ENCODE measurements around the gene LEFTY1. TPM values are rescaled to one million over a fixed set of nuclear protein-coding genes. Genes with fewer than 3 reads are reported as not detected.

LEFTY1 gene
- total and polyA plus RNA-seq, 9 of the 15 experiments (the other 6 are each of a cell fraction or from before 2014, with no cell fraction given): 0.07 to 0.24 (median 0.17) TPM; not detected in 5

DNA sequence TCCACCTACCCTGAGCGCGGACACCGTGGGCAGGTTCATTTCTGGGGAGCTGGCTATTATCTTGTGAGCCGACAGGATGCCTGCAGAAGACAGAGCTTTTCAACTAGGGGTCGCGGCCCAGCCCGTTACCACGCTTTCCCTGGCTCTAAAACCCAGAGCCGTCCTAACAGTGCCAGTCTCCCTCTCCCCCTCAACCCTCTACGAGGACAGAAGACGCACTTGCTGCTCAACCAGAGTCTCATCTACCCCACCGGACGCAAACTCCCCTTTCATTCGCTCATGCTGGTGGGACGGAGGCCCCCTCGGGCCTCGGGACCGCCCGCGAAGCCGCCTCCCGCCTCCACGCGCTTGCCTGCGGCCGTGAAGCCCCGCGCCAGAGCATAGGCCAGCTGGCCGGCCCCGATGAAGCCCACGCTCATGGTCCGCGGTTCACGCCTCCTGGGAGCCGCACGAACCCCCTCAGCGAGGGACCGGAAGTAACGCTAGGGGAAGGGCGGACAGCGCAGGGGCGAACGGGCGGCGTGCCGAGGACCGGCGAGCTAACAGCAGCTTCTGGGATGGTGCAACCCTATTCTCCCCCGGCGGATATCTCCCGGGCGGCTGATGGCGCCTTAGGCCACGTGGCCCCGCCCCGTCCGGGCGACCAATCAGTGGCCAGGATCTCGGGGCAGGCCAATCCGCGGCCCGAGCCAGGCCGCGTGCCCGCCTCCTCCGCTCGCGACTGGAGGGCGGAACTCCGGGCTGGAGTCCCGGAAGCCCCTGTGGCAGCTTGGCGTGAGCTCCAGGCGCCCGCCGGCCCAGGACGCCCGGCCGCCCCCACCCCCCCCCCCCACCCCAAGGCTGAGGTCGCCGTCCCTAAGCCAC, 35.0 kb upstream of the LEFTY1 start, which contains the start of gene PYCR2 (continued):
- TF ChIP-seq, protein P1, sequence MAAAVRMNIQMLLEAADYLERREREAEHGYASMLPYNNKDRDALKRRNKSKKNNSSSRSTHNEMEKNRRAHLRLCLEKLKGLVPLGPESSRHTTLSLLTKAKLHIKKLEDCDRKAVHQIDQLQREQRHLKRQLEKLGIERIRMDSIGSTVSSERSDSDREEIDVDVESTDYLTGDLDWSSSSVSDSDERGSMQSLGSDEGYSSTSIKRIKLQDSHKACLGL (CRISPR knock-in tag; IDR thresholded peaks at IDR 0.05; ENCODE audit: borderline replicate concordance, poor library complexity, severe bottlenecking): peak; percentile 77
- TF ChIP-seq MYBL2 (IDR thresholded peaks at IDR 0.05; ENCODE audit: low read depth) (no peak), MYBL2 (CRISPR knock-in tag; IDR thresholded peaks at IDR 0.05; ENCODE audit: borderline replicate concordance) (no peak), ZNF507 (tag; conservative IDR thresholded peaks at IDR 0.05) (no peak), SMAD1 (IDR thresholded peaks at IDR 0.05; ENCODE audit: low read depth, low read length, partially characterized antibody) (peak; percentile 71), EHMT2 (IDR thresholded peaks at IDR 0.05) (no peak), PHB2 (IDR thresholded peaks at IDR 0.05; ENCODE audit: low read depth) (no peak), ZNF324 (CRISPR knock-in tag; IDR thresholded peaks at IDR 0.05) (no peak), ETV1 (tag; conservative IDR thresholded peaks at IDR 0.05; ENCODE audit: low read depth) (peak; percentile 94), KDM5B (IDR thresholded peaks at IDR 0.05; ENCODE audit: insufficient replicate concordance, low read depth, low read length) (peak; percentile 88), SREBF1 (IDR thresholded peaks at IDR 0.05; ENCODE audit: borderline replicate concordance, low read depth, low read length) (no peak), NFE2 (IDR thresholded peaks at IDR 0.05; ENCODE audit: low read depth) (no peak), ZC3H8 (IDR thresholded peaks at IDR 0.05) (no peak; the same call in 1 of the 2 replicates), PCBP2 (IDR thresholded peaks at IDR 0.05; ENCODE audit: low read depth, low read length, poor library complexity, severe bottlenecking) (no peak), MTA2 (IDR thresholded peaks at IDR 0.05; ENCODE audit: low read depth) (no peak), ZNF174 (CRISPR knock-in tag; IDR thresholded peaks at IDR 0.05) (no peak)
- TF ChIP-seq, protein P2, sequence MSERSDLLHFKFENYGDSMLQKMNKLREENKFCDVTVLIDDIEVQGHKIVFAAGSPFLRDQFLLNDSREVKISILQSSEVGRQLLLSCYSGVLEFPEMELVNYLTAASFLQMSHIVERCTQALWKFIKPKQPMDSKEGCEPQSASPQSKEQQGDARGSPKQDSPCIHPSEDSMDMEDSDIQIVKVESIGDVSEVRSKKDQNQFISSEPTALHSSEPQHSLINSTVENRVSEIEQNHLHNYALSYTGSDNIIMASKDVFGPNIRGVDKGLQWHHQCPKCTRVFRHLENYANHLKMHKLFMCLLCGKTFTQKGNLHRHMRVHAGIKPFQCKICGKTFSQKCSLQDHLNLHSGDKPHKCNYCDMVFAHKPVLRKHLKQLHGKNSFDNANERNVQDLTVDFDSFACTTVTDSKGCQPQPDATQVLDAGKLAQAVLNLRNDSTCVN (CRISPR knock-in tag; IDR thresholded peaks at IDR 0.05): no peak
- TF ChIP-seq, protein P3, sequence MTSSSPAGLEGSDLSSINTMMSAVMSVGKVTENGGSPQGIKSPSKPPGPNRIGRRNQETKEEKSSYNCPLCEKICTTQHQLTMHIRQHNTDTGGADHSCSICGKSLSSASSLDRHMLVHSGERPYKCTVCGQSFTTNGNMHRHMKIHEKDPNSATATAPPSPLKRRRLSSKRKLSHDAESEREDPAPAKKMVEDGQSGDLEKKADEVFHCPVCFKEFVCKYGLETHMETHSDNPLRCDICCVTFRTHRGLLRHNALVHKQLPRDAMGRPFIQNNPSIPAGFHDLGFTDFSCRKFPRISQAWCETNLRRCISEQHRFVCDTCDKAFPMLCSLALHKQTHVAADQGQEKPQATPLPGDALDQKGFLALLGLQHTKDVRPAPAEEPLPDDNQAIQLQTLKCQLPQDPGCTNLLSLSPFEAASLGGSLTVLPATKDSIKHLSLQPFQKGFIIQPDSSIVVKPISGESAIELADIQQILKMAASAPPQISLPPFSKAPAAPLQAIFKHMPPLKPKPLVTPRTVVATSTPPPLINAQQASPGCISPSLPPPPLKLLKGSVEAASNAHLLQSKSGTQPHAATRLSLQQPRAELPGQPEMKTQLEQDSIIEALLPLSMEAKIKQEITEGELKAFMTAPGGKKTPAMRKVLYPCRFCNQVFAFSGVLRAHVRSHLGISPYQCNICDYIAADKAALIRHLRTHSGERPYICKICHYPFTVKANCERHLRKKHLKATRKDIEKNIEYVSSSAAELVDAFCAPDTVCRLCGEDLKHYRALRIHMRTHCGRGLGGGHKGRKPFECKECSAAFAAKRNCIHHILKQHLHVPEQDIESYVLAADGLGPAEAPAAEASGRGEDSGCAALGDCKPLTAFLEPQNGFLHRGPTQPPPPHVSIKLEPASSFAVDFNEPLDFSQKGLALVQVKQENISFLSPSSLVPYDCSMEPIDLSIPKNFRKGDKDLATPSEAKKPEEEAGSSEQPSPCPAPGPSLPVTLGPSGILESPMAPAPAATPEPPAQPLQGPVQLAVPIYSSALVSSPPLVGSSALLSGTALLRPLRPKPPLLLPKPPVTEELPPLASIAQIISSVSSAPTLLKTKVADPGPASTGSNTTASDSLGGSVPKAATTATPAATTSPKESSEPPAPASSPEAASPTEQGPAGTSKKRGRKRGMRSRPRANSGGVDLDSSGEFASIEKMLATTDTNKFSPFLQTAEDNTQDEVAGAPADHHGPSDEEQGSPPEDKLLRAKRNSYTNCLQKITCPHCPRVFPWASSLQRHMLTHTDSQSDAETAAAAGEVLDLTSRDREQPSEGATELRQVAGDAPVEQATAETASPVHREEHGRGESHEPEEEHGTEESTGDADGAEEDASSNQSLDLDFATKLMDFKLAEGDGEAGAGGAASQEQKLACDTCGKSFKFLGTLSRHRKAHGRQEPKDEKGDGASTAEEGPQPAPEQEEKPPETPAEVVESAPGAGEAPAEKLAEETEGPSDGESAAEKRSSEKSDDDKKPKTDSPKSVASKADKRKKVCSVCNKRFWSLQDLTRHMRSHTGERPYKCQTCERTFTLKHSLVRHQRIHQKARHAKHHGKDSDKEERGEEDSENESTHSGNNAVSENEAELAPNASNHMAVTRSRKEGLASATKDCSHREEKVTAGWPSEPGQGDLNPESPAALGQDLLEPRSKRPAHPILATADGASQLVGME (CRISPR knock-in tag; IDR thresholded peaks at IDR 0.05): 0 out of 2 replicates have a peak, but pooled peaks have one; percentile 62
- TF ChIP-seq, protein P4, sequence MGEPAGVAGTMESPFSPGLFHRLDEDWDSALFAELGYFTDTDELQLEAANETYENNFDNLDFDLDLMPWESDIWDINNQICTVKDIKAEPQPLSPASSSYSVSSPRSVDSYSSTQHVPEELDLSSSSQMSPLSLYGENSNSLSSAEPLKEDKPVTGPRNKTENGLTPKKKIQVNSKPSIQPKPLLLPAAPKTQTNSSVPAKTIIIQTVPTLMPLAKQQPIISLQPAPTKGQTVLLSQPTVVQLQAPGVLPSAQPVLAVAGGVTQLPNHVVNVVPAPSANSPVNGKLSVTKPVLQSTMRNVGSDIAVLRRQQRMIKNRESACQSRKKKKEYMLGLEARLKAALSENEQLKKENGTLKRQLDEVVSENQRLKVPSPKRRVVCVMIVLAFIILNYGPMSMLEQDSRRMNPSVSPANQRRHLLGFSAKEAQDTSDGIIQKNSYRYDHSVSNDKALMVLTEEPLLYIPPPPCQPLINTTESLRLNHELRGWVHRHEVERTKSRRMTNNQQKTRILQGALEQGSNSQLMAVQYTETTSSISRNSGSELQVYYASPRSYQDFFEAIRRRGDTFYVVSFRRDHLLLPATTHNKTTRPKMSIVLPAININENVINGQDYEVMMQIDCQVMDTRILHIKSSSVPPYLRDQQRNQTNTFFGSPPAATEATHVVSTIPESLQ (CRISPR knock-in tag; IDR thresholded peaks at IDR 0.05): peak; percentile 89

All from K562 (cell line).